ENCODE data around the gene KLF16. TPM values are rescaled to one million over a fixed set of nuclear protein-coding genes. Genes with fewer than 3 reads are reported as not detected.

Gene KLF16
- total and polyA plus RNA-seq, 9 of the 15 experiments (the other 6 are each of a cell fraction or from before 2014, with no cell fraction given) = 0.04 to 60.4 (median 6.8) TPM

- TF ChIP-seq ZBTB9 (CRISPR knock-in tag; IDR thresholded peaks at IDR 0.05) (no peak), TARDBP (IDR thresholded peaks at IDR 0.05) (no peak), MYC (IDR thresholded peaks at IDR 0.05; ENCODE audit: low read depth, low read length) (peak; percentile 62), MYC (CRISPR knock-in tag; IDR thresholded peaks at IDR 0.05; ENCODE audit: borderline replicate concordance, low read depth) (no peak), ZNF217 (CRISPR knock-in tag; IDR thresholded peaks at IDR 0.05) (no peak), RAD21 (CRISPR knock-in tag; conservative IDR thresholded peaks at IDR 0.05 in 1 of 2, IDR thresholded peaks at IDR 0.05 in 1 of 2) (peak; percentile 77 to 78), ZHX1 (conservative IDR thresholded peaks at IDR 0.05; ENCODE audit: low read length) (no peak), THAP7 (CRISPR knock-in tag; IDR thresholded peaks at IDR 0.05) (no peak), KAT2B (IDR thresholded peaks at IDR 0.05; ENCODE audit: low read depth, low read length) (no peak), IRF1 (CRISPR knock-in tag; IDR thresholded peaks at IDR 0.05; ENCODE audit: borderline replicate concordance) (no peak), CEBPB (tag; IDR thresholded peaks at IDR 0.05) (no peak), ETS1 (conservative IDR thresholded peaks at IDR 0.05; ENCODE audit: control insufficient read depth, low read depth, low read length) (no peak), ELK1 (CRISPR knock-in tag; IDR thresholded peaks at IDR 0.05) (no peak), NR1H2 (CRISPR knock-in tag; IDR thresholded peaks at IDR 0.05) (no peak), SIRT6 (IDR thresholded peaks at IDR 0.05; ENCODE audit: low read depth, low read length) (no peak), SMARCB1 (IDR thresholded peaks at IDR 0.05; ENCODE audit: insufficient read length, low read depth) (no peak), CTBP1 (IDR thresholded peaks at IDR 0.05; ENCODE audit: borderline replicate concordance) (no peak), ZNF586 (CRISPR knock-in tag; conservative IDR thresholded peaks at IDR 0.05) (no peak), ZNF431 (CRISPR knock-in tag; IDR thresholded peaks at IDR 0.05) (no peak), HEY1 (CRISPR knock-in tag; IDR thresholded peaks at IDR 0.05; ENCODE audit: borderline replicate concordance) (no peak), POLR2B (IDR thresholded peaks at IDR 0.05; ENCODE audit: low read depth, partially characterized antibody) (no peak)
Observed at GRCh38 chr19:1825909-1826556, 37.3 kb downstream of the KLF16 start (continued).
